GM19324 (cell line): ENCODE measurements around the gene CIITA.
A peak's percentile ranks its signal among the peaks of the same experiment; 100 is the strongest.

ENCODE experiments used
- ATAC-seq: cut with Tn5 transposase; IDR thresholded peaks from one replicate; pipeline ENCODE4 v1.9.1; 2021; ENCODE audit warnings: mild to moderate bottlenecking, moderate library complexity; ENCODE audit not compliant: unreplicated experiment, low FRiP score

Gene CIITA

GRCh38 chr16:10878328-10878643, 1.3 kb downstream of the CIITA start:
- ATAC-seq: peak; percentile 20

GRCh38 chr16:10878644-10879501, 1.9 kb downstream of the CIITA start:
- peak; percentile 33 for ATAC-seq

DNA sequence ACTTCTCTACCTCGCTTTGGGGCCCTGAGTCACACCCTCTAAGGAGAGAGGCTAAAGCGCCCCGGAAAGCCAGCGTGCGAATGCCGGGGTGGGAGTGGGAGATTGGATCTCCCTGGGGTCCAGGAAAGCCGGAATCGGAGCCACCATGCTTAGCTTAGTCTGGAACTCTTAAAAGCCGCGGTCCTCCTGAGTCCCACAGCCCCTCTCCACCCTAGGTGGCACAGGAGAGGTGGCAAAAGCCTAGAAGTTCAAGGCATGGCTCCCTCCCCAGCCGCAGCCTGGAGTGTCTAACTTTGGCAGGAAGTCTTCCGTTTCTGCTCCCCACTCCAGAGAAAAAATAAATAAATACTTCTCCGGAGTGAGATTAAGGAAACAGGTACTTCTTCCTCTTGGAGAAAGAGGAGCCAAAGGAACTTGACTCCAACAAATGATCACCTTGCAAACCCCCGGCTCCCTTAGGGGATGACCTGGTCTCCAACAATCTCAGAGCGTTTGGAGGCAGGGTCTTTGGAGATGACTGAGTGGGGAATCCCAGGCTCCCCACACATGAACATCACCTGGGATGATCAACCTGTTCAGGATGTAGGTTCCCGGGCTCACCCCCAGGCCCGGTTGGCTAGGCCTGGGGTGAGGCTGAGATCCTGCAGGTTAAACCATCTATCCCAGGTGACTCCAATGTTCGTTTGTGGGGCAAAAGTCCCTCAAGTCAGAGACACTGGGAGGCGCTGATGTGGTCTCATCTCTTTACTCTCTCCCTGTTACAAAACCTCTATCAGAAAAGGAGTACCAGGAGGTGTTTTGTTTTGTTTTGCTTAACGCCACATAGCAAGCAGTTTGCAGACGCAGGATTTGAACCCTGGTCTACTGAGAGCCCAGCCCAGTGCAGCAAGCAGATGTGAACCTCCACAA, 2.9 kb downstream of the CIITA start:
- ATAC-seq: no peak

DNA sequence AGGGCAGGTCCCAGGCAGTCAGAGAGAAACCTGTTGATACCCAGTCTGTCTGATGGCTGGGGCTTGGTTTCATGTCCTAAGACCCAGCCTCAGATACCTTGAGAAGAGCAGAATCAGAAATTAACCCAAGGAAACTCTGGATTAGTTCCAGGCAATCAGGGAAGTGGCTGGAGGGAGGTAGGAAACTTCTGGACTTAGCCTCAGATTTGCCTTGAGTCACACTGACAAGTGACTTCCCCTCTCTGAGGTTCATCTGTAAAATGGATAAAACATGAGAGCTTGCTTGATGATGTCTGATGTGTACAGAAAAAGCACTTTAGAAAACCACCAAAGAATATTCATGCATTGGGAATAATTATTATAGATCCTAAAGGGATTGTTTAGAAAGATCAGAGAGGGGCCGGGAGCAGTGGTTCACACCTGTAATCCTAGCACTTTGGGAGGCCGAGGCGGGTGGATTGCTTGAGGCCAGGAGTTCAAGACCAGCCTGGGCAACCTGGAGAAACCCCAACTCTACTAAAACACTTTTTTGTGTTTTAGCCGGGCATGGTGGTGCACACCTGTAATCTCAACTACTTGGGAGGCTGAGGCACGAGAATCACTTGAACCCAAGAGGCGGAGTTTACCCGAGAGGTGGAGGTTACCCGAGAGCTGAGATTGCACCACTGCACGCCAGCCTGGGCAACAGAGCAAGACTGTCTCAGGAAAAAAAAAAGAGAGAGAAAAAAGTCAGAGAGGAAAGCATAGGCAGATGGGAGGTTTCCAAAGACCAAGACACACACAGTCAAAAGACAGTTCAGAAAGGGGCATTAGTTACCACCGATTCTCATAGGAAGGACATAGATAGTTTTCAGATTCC, 3.8 kb downstream of the CIITA start:
- ATAC-seq: no peak

DNA sequence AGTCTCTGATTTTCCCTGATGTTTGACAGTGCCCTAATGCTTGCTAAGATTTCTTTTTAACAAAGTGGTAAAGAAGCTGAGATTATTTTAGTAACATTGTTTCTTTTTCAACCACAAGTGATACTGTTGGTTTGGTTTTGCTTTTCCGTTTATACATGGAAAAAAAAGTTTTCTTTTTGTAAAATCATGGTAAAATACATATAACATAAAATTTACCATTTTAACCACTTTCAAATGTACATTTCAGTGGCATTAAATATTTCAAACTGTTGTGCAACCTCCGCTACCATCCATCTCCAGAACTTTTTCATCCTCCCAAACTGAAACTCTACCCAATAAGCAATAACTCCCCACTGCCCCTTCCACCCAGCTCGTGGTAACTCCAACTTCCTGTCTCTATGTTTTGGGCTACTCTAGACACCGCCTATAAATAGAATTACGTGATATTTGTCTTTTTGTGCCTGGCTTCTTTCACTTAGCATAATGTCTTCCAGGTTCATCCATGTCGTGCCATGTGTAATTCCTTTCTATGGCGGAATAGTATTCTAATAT, 4.6 kb downstream of the CIITA start:
- no peak for ATAC-seq

GRCh38 chr16:10883004-10883403, 6.0 kb downstream of the CIITA start:
- no peak for ATAC-seq

DNA sequence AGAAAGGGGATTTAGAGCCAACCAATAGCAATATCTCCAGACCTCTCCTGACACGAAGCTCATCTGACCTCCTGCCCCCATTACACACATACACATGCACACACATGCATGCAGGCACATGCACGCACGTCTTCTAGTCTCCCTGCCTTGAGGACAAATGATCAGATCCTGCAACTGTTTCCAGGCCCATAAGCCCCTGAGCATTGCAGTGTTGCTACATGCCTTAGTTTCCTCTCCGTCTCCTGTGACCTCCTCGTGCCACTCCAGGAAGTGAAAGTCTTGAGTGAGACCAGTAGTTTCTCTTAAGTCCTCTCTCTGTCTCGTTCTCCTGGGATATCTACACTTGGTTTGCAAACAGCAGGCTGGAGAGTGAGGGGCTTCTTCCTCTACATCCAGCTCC, 8.2 kb downstream of the CIITA start:
- no peak for ATAC-seq

GRCh38 chr16:10888320-10888937, 11.4 kb downstream of the CIITA start:
- ATAC-seq: no peak

- no peak for ATAC-seq
These were observed 12.9 kb downstream of the CIITA start for GRCh38 chr16:10889855-10890254.

- no peak for ATAC-seq
These were observed 15.8 kb downstream of the CIITA start for GRCh38 chr16:10892782-10893318.

- ATAC-seq: no peak
These were observed 18.3 kb downstream of the CIITA start for GRCh38 chr16:10895053-10895946.

DNA sequence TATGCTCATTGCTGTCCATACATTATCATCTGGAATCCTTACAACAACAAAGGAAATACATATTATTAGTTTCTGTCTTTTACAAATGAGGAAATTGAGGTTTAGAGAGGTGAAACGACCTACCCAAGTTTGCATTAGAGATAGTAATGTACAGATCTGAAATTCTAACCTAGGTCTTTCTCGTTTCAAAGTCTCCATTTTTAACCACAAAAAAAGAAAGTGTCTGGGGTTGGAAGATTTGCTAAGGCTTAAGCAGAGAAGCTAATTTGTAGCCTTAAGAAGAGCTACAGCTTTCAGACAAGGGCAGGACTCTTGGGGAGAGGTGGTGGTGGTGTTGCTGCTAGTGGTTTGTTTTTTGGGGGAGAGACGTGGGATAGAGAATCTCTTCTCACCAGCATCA, 19.2 kb downstream of the CIITA start:
- ATAC-seq: no peak

DNA sequence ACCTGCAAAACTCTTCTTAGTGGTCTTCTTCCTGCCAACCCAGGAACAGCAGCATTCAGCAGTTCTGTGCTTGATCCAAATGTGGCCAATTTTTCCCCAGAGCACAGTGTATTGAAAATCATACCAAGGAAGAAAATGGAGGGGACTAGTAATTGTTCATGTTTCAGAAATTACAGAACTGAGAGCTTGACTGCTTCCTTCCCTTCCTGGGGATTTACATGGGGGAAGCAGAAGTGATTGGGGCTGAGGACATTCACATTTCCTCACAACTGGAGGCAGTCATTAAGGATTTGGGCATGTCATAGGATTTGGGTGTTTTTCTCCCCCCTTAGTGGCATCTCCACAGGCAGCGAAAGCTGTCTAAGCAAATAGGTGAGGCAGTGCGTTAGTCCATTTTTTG, 19.7 kb downstream of the CIITA start:
- peak; percentile 11 for ATAC-seq

GRCh38 chr16:10897134-10897533, 20.1 kb downstream of the CIITA start:
- peak; percentile 57 for ATAC-seq

- ATAC-seq: no peak
These were observed 26.0 kb downstream of the CIITA start for GRCh38 chr16:10902999-10903398.

GRCh38 chr16:10906482-10906881, 29.5 kb downstream of the CIITA start:
- ATAC-seq: no peak

DNA sequence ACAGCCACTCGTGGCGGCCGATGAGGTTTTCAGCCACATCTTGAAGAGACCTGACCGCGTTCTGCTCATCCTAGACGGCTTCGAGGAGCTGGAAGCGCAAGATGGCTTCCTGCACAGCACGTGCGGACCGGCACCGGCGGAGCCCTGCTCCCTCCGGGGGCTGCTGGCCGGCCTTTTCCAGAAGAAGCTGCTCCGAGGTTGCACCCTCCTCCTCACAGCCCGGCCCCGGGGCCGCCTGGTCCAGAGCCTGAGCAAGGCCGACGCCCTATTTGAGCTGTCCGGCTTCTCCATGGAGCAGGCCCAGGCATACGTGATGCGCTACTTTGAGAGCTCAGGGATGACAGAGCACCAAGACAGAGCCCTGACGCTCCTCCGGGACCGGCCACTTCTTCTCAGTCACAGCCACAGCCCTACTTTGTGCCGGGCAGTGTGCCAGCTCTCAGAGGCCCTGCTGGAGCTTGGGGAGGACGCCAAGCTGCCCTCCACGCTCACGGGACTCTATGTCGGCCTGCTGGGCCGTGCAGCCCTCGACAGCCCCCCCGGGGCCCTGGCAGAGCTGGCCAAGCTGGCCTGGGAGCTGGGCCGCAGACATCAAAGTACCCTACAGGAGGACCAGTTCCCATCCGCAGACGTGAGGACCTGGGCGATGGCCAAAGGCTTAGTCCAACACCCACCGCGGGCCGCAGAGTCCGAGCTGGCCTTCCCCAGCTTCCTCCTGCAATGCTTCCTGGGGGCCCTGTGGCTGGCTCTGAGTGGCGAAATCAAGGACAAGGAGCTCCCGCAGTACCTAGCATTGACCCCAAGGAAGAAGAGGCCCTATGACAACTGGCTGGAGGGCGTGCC, 30.1 kb downstream of the CIITA start:
- ATAC-seq: no peak

- no peak for ATAC-seq
These were observed 30.7 kb downstream of the CIITA start for GRCh38 chr16:10907757-10908045.
